ENCODE data around the gene MRPL9. TPM values are rescaled to one million over a fixed set of nuclear protein-coding genes. Genes with fewer than 3 reads are reported as not detected.

The MRPL9 gene
- total and polyA plus RNA-seq, 2 experiments from 2014 or later: 89.0 to 126 TPM

GRCh38 chr1:151790940-151791651, 27.8 kb upstream of the MRPL9 start:
- Histone ChIP-seq H3K27ac (ENCODE audit: low read depth) (no peak overlapping the region), H3K79me2 (replicated peaks; ENCODE audit: insufficient read depth) (no peaks in the 10 kb centered on the region; the same call in 1 of the 2 replicates), H3K4me3 (peak overlapping the region; percentile 76), H3K27me3 (ENCODE audit: insufficient read depth) (no peaks in the 10 kb centered on the region), H3K9me2 (ENCODE audit: insufficient read depth) (no peaks in the 10 kb centered on the region), H3K4me2 (peak overlapping the region; percentile 80), H3F3A (replicated peaks; ENCODE audit: low read depth) (peaks cover 6% of the 10 kb centered on the region; the same call in 1 of the 2 replicates), H4K20me1 (replicated peaks; ENCODE audit: insufficient read depth) (no peaks in the 10 kb centered on the region), H3K36me3 (ENCODE audit: insufficient read depth) (no peaks in the 10 kb centered on the region), H2AFZ (peak overlapping the region; percentile 48), H3K4me1 (ENCODE audit: insufficient read depth) (peaks cover 11% of the 10 kb centered on the region)
- H3K4me1 Mint-ChIP-seq: peaks cover 11% of the 10 kb centered on the region; the same call in 2 of the 3 replicates
- H3K27me3 Mint-ChIP-seq (ENCODE audit: insufficient read depth, low read depth, poor library complexity): peaks cover 6% of the 10 kb centered on the region
- ATAC-seq (peak; percentile 18), DNase-seq (ENCODE audit: low spot score) (peak; percentile 44)
- H3K4me3 Mint-ChIP-seq: peak overlapping the region; percentile 85
- peaks cover 2% of the 10 kb centered on the region; the same call in 1 of the 3 replicates for H3K9me3 Mint-ChIP-seq
- no peaks in the 10 kb centered on the region for H3K36me3 Mint-ChIP-seq (ENCODE audit: low read depth)
- peak overlapping the region; percentile 46; the same call in 1 of the 2 replicates for H3K27ac Mint-ChIP-seq
- TF ChIP-seq CTCF (conservative IDR thresholded peaks at IDR 0.05; ENCODE audit: low read depth in 2 of 2) (no peak), CREB1 (CRISPR knock-in tag; IDR thresholded peaks at IDR 0.05; ENCODE audit: low read depth) (no peak), EZH2phosphoT487 (IDR thresholded peaks at IDR 0.05; ENCODE audit: unreplicated experiment) (no peak)

- no peaks in the 10 kb centered on the region for H4K20me1 ChIP-seq (replicated peaks; ENCODE audit: insufficient read depth)
- H3K4me1 ChIP-seq (ENCODE audit: insufficient read depth): peaks cover 11% of the 10 kb centered on the region
- Mint-ChIP-seq H3K27me3 (ENCODE audit: insufficient read depth, low read depth, poor library complexity) (peaks cover 6% of the 10 kb centered on the region), H3K27ac (peak within 1 kb of the TSS; percentile 78), H3K9me3 (peaks cover 2% of the 10 kb centered on the region; the same call in 1 of the 3 replicates), H3K4me3 (peak within 1 kb of the TSS; percentile 85), H3K36me3 (ENCODE audit: low read depth) (no peaks in the 10 kb centered on the region), H3K4me1 (peaks cover 11% of the 10 kb centered on the region; the same call in 2 of the 3 replicates)
- no peak for TF ChIP-seq STAT1 (IDR thresholded peaks at IDR 0.05; ENCODE audit: unreplicated experiment)
- TF ChIP-seq JUNB (IDR thresholded peaks at IDR 0.05; ENCODE audit: unreplicated experiment): no peak
- no peak for TF ChIP-seq NANOG (IDR thresholded peaks at IDR 0.05; ENCODE audit: borderline replicate concordance)
- no peak for TF ChIP-seq ZNF331 (CRISPR knock-in tag; IDR thresholded peaks at IDR 0.05; ENCODE audit: low read depth)
- TF ChIP-seq, protein P1, sequence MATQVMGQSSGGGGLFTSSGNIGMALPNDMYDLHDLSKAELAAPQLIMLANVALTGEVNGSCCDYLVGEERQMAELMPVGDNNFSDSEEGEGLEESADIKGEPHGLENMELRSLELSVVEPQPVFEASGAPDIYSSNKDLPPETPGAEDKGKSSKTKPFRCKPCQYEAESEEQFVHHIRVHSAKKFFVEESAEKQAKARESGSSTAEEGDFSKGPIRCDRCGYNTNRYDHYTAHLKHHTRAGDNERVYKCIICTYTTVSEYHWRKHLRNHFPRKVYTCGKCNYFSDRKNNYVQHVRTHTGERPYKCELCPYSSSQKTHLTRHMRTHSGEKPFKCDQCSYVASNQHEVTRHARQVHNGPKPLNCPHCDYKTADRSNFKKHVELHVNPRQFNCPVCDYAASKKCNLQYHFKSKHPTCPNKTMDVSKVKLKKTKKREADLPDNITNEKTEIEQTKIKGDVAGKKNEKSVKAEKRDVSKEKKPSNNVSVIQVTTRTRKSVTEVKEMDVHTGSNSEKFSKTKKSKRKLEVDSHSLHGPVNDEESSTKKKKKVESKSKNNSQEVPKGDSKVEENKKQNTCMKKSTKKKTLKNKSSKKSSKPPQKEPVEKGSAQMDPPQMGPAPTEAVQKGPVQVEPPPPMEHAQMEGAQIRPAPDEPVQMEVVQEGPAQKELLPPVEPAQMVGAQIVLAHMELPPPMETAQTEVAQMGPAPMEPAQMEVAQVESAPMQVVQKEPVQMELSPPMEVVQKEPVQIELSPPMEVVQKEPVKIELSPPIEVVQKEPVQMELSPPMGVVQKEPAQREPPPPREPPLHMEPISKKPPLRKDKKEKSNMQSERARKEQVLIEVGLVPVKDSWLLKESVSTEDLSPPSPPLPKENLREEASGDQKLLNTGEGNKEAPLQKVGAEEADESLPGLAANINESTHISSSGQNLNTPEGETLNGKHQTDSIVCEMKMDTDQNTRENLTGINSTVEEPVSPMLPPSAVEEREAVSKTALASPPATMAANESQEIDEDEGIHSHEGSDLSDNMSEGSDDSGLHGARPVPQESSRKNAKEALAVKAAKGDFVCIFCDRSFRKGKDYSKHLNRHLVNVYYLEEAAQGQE (IDR thresholded peaks at IDR 0.05; ENCODE audit: unreplicated experiment): peak; percentile 30
- TF ChIP-seq CTCF (conservative IDR thresholded peaks at IDR 0.05; ENCODE audit: low read depth in 2 of 2): peak; percentile 15 to 43; a peak in 3 of 4 replicates
- TF ChIP-seq CREB1 (CRISPR knock-in tag; IDR thresholded peaks at IDR 0.05; ENCODE audit: low read depth): peak; percentile 64; the same call in 1 of the 2 replicates
- TF ChIP-seq POLR2AphosphoS5 (IDR thresholded peaks at IDR 0.05; ENCODE audit: low read depth): peak; percentile 86
- no peak for TF ChIP-seq EZH2phosphoT487 (IDR thresholded peaks at IDR 0.05; ENCODE audit: unreplicated experiment)
- peak; percentile 45; the same call in 1 of the 2 replicates for TF ChIP-seq ETS1 (IDR thresholded peaks at IDR 0.05)
- H3K36me3 ChIP-seq (ENCODE audit: insufficient read depth): no peaks in the 10 kb centered on the region
- peak within 1 kb of the TSS; percentile 48 for H2AFZ ChIP-seq
- peak within 1 kb of the TSS; percentile 87; the same call in 1 of the 2 replicates for H3K27ac ChIP-seq (ENCODE audit: low read depth)
- H3K4me3 ChIP-seq: peak within 1 kb of the TSS; percentile 76
- H3K4me2 ChIP-seq: peak within 1 kb of the TSS; percentile 90
- no peaks in the 10 kb centered on the region for H3K27me3 ChIP-seq (ENCODE audit: insufficient read depth)
- peaks cover 2% of the 10 kb centered on the region; the same call in 1 of the 2 replicates for H3K79me2 ChIP-seq (replicated peaks; ENCODE audit: insufficient read depth)
- H3F3A ChIP-seq (replicated peaks; ENCODE audit: low read depth): peaks cover 6% of the 10 kb centered on the region; the same call in 1 of the 2 replicates
- DNase-seq (ENCODE audit: low spot score): peak; percentile 99
- ATAC-seq: peak; percentile 96
- H3K9me2 ChIP-seq (ENCODE audit: insufficient read depth): no peaks in the 10 kb centered on the region
These were observed 27.0 kb upstream of the MRPL9 start, which contains the start of gene TDRKH for GRCh38 chr1:151790071-151790939. TDRKH (minus strand) TSS chr1:151790500; CDS start chr1:151783022, 7,478 bp downstream.
